Measurements from ENCODE around the gene KLK12. TPM values are rescaled to one million over a fixed set of nuclear protein-coding genes. Genes with fewer than 3 reads are reported as not detected.

Gene KLK12
- total RNA-seq, 1 donor from 2014 or later: 1.9 TPM

- Histone ChIP-seq H3K4me3 (no peak overlapping the region), H3K27me3 (ENCODE audit: low read depth) (no peaks in the 10 kb centered on the region), H3K27ac (no peak overlapping the region), H3K36me3 (no peaks in the 10 kb centered on the region), H3K4me1 (no peaks in the 10 kb centered on the region), H3K9me3 (peaks cover 14% of the 10 kb centered on the region)
- DNase-seq: no peak
- intact Hi-C loops (cut with DNase I): no loop called here
- no peak for TF ChIP-seq CTCF (IDR thresholded peaks at IDR 0.05)
- ATAC-seq: no peak
Measured at GRCh38 chr19:51075998-51076397, 41.2 kb upstream of the KLK12 start.

GRCh38 chr19:51071095-51071405 lies 36.2 kb upstream of the KLK12 start:
- no peak for DNase-seq
- no peaks in the 10 kb centered on the region for H3K4me1 ChIP-seq

GRCh38 chr19:51070334-51071094 lies 35.7 kb upstream of the KLK12 start:
- Histone ChIP-seq H3K4me3 (no peak overlapping the region), H3K27me3 (ENCODE audit: low read depth) (peaks cover 11% of the 10 kb centered on the region), H3K36me3 (no peaks in the 10 kb centered on the region), H3K27ac (no peak overlapping the region), H3K9me3 (peaks cover 14% of the 10 kb centered on the region), H3K4me1 (no peaks in the 10 kb centered on the region)
- intact Hi-C loops (cut with DNase I): no loop called here
- DNase-seq (no peak), ATAC-seq (no peak)
- TF ChIP-seq CTCF (IDR thresholded peaks at IDR 0.05): no peak

More at GRCh38 chr19:51071095-51071405, 36.2 kb upstream of the KLK12 start:
- peaks cover 5% of the 10 kb centered on the region for H3K27me3 ChIP-seq (ENCODE audit: low read depth)
- no peak for ATAC-seq
- intact Hi-C loops (cut with DNase I): no loop called here
- H3K4me3 ChIP-seq: no peak overlapping the region
- no peak overlapping the region for H3K27ac ChIP-seq
- H3K36me3 ChIP-seq: no peaks in the 10 kb centered on the region
- no peak for TF ChIP-seq CTCF (IDR thresholded peaks at IDR 0.05)
- H3K9me3 ChIP-seq: peaks cover 14% of the 10 kb centered on the region

GRCh38 chr19:51066393-51067186 lies 31.8 kb upstream of the KLK12 start:
- H3K9me3 ChIP-seq: no peaks in the 10 kb centered on the region
- H3K27ac ChIP-seq: no peak overlapping the region
- peaks cover 43% of the 10 kb centered on the region for H3K27me3 ChIP-seq (ENCODE audit: low read depth)

More at GRCh38 chr19:51066393-51067186, 31.8 kb upstream of the KLK12 start:
- DNase-seq (no peak), ATAC-seq (no peak)
- Histone ChIP-seq H3K4me1 (peaks cover 7% of the 10 kb centered on the region), H3K4me3 (no peak overlapping the region), H3K36me3 (no peaks in the 10 kb centered on the region)
- TF ChIP-seq CTCF (IDR thresholded peaks at IDR 0.05): no peak
- intact Hi-C loops (cut with DNase I): no loop called here

All from lower lobe of right lung (tissue), 2 donors.